Effector CD8-positive, alpha-beta T cell (primary cell): Measurements from ENCODE around the gene MXD4.
A peak's percentile ranks its signal among the peaks of the same experiment; 100 is the strongest.

Source experiments
- DNase-seq: peaks from one replicate; lab custom pipeline; 2025; lab: John Stamatoyannopoulos, UW

Gene MXD4

DNA sequence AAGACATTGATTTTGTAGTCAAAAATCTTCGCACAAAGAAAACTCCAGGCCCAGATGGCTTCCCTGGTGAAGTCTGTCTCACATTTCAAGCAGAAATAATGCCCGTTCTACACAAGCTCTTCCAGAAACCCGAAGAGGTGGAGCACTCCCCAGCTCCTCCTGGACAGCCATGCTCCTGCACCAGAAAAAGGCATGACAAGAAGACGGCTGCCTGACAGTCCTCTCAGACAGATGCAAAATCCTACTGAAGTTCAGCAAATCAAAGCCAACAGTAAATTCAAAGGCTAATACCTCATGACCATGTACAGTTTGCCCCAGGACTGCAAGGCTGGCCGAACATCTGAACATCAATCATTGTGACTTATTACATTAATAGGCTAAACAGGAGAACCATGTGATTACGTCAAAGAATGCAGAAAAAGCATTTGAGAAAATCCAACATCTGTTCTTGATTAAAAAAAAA lies 30.8 kb upstream of the MXD4 start:
- DNase-seq = no peak

DNA sequence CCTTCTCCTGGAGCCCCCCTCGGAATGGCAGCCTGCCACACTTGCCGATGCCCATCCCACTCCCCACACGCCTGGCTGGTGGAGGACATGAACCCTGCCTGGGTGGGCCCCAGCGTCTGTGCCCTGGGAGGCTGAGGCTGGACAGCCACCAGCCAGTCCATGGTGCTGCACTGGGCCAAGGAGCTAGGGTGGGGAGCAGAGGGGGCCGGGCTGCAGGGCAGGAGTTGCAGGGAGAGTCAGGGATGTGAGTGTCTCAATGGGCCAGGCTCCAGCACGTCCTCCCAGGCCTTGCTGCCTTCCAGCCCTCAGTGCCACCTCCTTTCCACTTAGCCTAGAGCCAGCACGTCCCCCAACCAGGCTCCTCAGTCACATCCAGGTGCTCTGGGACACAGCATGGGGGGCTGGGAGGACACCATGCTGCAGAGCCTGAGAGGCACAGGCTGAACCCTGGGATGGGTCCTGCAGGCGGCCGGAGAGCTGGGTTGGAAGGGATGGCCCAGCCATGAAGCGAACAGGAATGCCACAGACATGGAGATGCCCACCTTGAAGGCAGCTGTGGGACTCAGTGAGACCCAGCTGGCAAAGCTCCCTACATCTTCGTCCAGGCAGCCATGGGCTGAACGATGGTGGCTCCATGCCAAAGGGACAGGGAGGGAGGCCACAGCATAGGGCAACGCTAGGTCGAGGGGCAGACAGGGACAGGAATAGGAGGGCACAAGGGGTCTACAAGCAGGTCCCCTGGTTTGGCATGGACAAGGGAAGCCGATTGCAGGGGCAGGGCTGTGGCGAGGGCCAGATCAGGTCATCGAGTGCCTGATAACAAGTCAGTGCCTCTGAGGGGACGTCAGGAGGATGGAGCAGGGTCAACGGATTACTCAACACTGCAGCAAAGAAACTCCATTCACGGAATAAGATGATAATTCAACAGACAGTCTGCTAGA lies 30.1 kb upstream of the MXD4 start:
- DNase-seq = no peak

DNA sequence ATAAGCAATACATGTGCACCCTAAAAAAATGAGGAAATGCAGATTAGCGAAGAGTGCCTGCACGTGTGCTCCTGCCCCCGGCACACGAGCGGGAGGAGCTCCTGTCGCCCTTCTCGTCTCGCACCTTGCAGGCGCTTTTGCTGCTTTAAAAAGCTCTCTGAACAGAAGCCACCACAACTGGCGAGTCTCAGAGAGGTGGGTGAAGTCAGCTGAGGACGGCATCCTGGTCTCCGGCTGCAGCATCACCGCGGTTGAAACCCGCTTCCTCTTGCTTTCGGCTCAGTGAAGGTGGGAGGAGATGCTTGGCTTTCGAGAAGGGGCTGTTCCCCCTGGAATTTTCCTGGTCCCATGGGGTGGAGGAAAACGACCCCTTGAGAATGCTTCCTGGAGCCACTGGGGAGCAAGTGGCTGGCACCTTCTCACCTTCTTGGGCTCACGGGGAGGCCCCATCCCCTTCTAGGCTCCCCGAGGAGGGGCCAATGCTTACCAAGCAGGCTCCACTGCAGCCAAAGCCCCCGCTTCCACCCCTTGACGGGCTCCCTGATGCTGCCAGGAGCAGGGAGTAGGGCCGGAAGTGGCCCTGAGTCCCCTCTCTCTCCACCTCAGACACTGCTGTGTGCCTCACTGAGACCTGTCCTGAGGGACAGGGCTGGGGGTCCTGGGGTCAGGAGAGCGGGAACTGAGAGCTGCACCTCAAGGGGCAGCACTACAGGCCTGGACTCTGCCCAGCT lies 29.2 kb upstream of the MXD4 start:
- DNase-seq = peak; percentile 57

DNA sequence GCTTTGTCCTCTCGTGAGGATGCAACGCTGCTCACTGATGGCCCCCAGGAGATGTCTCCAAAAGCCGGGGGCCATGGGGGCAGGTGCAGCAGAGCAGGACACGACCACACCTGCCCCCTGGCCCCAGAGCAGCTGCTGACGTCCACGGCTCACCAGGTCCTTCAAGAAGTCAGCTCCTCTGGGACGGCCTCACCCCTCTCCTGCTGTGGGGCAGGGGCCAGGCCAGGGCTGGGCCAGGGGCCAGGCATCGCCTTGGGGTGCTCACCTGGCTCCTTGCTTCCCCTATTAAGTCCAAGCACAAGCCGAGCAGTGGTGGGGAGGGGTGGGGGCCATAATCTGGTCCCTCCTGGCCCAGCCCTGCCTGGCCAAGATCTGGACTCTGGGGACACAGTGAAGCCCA lies 28.6 kb upstream of the MXD4 start:
- DNase-seq = no peak

DNA sequence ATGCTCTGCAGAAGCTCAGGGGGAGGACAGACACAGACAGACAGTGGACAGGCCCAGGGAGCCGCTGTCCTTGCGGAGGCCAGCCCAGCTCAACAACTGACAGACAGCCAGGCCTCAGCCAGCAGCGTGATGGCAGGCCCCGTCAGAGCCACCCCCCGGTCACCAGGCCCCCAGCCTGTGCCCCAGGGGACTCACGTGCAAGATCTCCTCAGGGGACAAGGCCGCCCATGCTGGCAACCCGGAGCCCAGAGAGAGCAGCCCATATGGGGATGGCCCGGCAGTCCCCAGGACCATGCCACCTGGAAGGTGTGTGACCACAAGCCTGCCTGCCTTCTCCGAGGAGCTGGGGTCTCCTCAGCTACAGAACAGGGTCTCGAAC lies 28.0 kb upstream of the MXD4 start:
- no peak for DNase-seq

DNA sequence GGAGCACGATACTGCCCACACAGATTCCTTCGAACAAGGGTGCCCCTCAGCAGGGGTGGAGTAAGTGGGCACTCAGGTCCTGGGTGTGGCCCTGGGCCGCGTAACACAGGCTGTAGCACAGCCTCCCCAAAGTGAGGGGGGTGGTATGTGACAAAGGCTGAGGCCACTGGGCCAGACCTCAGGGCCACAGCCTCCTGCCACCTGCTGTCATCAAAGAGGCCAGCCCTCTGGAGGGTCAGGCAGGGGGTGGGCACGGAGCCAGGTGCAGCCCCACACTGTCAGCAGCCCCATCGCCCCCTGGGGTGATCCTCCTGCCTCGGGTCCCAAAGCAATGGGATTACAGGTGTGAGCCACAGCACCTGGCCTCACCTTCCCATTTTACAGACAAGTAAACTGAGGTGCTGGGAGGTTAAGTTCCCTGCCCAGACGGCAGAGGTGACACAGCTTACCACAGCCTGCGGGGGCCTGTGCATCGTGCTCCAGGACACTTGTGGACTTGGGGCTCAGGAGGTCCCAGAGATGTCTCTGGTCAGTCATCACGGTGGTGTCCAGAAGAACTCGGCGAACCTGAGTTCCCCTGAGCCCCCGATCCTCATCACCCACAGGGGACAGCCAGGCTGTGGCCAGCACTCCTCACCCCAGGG lies 27.5 kb upstream of the MXD4 start:
- no peak for DNase-seq

DNA sequence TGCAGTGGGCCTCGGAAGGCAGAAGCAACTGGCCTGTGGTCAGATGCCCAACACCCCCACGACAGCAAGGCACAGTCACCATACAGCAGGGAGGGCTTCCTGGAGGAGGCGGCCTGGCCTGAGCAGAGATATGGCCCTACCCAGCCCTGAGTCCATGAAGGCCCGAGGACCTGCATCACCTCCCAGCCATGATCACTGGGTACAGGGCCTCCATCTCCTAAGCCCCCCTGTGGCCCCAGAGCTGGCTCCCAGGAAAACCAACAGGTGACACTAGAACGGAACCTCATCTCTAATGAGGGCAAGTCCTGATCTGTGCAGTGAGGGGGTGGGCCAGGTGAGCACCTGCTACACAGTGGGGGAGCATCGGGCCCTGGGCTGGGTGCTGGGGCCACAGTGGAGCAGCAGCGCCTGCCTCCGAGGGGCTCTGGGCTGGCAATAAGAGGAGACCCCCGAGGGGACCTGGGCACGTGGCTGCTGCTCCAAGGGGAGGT lies 26.2 kb upstream of the MXD4 start:
- DNase-seq = no peak

DNA sequence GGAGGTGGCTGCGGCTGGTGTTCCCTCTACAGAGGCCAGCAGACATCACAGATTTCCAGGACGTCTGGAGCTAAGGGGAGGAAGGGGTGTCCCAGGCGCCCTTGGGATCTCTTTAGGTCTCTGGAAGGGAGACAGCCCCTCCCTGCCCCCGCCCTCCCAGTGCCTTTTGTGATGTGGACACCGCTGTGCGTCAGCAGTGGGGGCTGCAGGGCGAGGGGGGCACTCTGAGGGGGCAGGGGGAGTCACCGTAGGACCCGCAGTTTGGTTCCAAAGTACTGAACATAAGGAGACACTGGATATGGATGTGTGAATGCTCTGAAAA lies 25.6 kb upstream of the MXD4 start:
- no peak for DNase-seq

DNA sequence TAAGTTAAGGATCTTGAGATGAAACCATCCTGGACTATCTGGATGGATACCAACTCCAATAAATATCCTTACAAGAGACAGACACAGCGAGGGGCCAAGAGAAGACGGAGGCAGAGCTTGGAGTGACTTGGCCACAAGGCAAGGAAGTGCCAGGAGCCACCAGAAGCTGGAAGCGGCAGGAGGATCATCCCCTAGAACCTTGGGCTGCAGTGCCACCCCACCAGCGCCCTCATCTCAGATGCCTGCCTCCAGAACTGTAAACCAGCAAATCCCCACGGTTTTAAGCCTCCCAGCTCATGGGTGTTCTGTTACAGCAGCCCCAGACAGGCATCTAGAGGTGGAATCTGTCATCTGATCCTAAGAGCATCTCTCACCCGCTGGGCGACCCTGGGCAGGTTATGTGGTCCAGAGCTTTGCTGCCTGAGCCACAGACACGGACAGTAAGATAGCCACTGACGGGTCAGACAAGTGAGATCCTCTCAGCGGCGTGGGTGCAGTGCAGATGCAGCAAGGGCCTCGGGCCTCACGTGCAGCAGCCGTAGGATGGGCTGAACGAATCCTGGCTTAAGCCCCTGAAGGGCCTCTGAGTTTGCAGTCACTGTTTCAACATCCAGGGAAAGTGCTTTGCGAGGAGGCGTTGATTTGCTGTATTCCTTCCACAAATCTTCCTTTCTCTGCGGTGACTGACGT lies 25.1 kb upstream of the MXD4 start:
- DNase-seq = no peak

DNA sequence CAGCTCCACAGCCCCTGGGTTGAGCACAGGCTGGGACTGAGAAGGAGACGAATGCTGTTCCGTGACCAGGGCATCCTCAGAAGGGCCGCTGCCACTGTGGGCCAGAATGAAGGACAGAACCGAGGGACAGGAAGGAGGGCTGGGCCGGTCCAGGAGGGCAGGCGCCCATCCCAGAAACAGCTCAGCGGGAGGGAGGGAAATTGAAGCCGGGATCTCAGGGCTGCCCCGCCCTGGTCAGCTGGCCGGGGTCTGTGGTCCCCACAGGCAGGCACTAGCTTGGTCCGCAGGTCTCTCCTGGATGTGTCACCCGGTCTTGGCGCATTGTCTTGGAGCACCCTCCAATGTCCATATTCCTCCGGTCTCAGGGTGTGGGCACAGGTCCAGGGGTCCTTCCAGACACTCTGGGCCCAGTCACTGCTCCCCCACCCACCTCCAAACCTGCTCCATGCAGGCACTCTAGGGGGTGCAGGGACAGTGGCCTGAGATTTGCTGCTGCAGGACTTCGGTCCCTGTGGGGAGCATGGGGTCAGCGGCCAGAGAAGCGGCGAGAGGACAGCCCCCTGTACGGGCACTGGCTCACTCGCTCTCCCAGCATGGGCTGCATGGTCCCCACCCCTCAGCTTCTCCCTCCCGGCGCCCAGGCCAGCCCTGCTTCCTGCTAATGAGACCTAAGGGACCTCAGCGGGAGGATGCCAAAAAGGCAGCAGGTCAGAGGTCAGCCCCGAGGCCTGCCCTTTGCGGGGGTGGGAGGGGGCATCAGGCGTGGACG lies 23.9 kb upstream of the MXD4 start:
- no peak for DNase-seq

DNA sequence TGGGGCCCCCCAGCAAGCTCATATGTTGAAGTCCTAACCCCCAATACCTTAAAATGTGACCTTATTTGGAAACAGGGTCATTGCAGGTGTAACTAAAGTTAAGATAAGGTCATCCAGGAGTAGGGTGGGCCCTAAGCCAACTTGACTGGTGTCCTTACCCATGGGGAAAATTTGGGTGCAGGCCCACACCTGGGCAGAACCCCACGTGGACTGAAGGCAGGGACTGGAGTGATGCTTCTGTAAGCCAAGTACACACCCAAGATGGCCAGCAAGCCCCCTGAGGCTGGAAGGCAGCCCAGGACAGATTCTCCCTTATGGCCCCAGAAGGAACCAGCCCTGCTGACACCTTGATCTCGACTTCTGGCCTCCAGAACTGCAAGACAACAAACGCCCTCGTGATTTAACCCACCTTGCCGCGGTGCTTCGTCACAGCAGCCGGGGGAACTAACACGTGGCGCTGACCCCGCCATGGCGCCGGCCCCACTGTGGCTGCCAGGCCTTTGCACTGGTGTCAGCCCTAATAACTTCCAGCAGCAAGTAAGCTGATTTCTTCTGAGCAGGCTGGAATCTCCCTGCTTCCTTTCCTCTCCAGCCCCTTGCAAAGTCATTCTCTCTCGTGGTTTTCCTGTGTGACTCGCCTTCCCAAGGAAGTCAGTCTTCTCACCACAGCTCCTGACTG lies 23.2 kb upstream of the MXD4 start:
- DNase-seq = no peak

DNA sequence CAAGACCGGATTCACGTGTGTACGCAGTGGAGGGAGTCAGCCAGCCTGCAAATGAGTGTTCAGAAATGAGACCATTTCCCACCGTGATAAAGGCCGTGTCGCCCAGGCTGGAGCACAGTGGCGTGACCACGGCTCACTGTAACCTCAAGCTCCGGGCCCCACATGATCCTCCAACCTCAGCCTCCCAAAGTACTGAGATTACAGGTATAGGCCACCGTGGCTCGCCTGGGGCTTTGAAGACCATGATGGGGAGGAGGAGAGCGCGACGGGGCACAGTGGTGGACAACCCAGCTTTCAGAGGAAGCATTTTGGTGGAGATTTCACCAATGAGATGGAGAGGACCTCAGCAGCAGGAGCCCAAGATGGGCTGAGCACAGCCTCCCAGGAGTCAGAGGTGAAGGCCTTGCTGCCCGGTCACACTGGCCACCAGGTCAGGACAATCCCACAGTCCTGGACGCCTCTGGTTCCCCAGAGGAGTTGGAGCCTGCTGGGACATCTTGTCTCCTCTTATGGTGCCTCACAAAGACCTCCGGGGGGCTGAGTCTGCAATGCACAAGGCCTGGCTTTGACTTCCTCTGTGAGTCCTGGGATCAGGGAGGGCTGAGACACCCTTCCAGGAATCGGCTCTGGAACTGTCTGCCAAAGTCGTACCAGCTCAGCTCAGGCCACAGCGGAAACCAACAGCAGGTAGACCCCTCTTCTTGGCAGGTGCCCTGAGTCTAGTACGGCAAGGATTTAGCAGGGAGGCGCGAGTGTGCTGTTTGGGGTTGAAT lies 22.4 kb upstream of the MXD4 start:
- no peak for DNase-seq

DNA sequence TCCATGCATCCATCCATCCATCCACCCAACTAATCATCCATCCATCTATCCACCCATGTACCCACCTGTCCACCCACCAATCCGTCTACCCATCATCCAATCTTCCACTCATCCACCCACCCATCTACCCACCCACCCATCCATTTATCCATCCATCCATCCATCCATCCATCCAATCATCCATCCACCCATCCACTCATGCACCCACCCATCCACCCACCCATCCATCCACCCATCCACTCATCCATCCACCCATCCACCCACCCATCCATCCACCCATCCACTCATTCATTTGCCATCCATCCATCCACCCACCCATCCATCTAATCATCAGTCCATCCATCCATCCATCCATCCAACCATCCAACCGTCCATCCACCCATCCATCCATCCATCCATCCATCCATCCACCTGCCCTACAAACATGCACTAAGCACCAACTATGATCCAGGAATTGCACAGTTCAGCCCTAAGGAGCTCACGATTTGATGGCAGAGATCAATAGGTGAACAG lies 21.3 kb upstream of the MXD4 start:
- DNase-seq = no peak

DNA sequence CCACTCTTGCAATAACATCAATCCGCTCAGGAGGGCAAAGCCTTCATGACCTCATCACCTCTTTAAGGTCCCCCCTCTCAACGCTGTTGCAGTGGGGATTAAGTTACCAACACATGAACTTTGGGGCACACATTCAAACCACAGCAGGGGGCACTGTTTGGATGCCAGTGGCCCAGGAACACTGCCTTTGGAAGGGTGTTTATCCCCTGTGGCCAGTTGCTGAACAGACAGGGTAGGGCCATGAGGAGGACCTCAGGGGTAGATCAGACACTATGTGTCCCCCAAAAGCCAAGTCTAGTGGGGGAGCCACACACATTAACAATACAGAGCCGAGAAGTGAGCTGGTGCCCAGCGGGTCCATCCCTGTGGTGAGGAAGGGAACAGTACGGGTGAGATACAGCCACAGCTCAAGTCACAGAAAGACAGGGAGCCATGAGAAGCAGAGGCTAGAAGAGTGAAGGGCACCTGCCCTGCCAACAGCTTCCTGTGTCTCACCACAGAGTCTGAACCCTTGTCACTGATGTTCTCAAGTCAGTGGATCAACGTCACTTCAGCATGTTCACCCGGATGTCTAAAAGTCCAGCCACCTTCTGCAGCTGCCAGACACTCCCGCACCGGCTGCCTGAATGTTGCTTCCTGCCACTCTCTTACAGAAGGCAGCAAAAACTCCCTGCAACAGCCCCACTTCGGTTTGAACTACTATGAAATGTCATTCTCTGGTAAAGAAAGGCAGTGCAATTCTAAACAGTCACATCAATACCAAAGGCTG lies 19.9 kb upstream of the MXD4 start:
- DNase-seq = peak; percentile 70

DNA sequence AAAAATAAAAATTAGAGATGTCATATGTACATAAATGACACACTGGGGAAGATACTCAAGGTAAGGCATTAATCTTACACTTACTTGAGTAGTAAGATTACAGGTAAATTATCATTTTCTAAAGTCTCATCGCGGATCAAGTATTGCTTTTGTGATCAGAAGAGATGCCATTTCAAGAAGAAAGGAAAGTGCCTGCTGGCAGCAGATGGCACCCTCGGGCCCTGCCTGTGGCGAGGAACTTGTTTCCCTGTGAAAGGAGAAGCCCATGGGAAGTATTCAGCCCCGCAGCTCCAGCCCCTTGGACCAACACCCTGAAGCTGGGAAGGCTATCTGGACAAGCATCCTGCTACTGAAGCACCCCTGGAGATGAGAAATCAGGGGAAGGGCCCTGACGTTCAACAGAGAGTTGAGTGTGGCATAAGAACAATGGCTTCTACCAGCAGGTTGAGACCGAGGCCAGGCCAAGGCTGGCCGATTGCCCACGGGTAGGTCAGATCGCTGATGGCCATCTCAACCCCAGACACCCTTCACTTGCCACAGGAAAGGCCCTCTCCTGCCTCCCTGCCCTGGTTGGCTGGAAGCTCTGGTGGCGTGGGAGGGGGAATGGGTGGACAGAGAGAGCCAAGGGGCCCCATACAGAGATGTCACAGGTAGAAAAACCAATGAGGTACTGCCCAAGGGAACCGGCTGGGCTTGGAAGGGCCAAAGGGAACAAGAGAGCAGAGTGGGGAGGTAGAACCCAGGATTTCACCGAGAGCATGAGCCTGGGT lies 18.8 kb upstream of the MXD4 start:
- no peak for DNase-seq

DNA sequence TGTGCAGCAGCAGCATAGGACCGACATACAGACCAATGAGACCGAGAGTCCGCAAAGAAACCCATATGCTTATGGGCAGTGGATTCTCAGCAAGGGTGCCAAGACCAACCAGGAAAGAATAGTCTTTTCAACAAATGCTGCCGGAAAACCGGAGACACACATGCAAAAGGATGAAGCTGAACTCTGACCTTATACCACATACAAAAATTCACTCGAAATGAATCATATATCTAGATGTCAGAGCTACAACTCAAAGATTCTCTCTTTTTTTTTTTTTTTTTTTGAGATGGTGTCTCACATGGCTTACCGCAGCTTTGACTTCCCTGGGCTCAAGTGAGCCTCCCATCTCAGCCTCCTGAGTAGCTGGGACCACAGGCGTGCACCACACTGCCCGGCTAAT lies 16.0 kb upstream of the MXD4 start:
- no peak for DNase-seq

DNA sequence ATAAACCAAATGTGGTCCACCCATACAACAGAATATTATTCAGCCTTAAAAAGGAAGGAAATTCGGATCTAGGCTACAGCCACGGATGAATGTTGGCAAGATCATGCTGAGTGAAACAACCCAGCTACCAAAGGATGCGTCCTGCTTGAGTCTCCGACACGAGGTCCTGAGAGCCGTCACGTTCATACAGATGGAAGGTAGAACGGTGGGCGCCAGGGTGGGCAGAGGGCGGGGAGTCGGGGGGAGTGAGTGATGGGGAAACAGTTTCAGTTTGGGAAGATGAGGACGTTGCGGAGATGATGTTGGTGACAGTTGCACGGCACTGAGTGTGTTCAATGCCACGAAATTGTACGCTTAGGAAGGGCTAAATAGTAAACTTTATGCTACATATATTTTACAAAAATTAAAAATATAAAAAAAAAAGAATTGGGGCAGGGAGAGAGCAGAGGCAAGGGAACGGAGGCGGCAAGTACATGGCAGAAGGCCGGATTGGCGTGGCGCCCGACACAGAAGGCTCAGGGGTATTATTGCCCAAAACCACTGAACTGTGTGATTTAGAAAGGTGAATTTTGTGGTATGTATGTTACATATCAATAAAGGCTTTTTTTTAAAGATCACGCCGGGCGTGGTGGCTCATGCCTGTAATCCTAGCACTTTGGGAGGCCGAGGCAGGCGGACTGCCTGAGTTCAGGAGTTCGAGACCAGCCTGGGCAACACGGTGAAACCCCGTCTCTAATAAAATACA lies 14.8 kb upstream of the MXD4 start:
- DNase-seq = no peak
